Coronary artery (tissue), 2 donors: Measurements from ENCODE around the gene FGF10.

ENCODE experiments used
- DNase-seq: peaks from one replicate; pipeline ENCODE4 v3.0.0-alpha.2; 2017; ENCODE audit warnings: low spot score
- H3K27ac ChIP-seq, 2 donors: fragments of 200-600 bp; sonication (generic); one replicate each; pipeline ENCODE4 v1.5.1; 2016 to 2019
- H3K4me3 ChIP-seq: fragments of 200-600 bp; sonication (generic); 2 replicates; pipeline ENCODE4 v1.5.1; 2016; ENCODE audit warnings: mild to moderate bottlenecking, moderate library complexity
- CTCF ChIP-seq: fragments of 200-600 bp; sonication (generic); IDR thresholded peaks from one replicate; pipeline ENCODE4 v1.5.1; 2019; ENCODE audit warnings: antibody characterized with exemption

Gene FGF10

GRCh38 chr5:44331471-44332050 is 57.7 kb downstream of the FGF10 start:
- no peak overlapping the region for H3K27ac ChIP-seq
- no peak for TF ChIP-seq CTCF
- no peak for DNase-seq

GRCh38 chr5:44329716-44330115 is 59.5 kb downstream of the FGF10 start:
- no peak overlapping the region for H3K4me3 ChIP-seq
- DNase-seq: no peak
- TF ChIP-seq CTCF: no peak
- H3K27ac ChIP-seq: no peak overlapping the region

More at GRCh38 chr5:44331471-44332050, 57.7 kb downstream of the FGF10 start:
- no peak overlapping the region for H3K4me3 ChIP-seq

- TF ChIP-seq CTCF: no peak
- no peak for DNase-seq
- H3K27ac ChIP-seq: no peak overlapping the region
- no peak overlapping the region for H3K4me3 ChIP-seq
Observed at GRCh38 chr5:44321144-44321725, 68.0 kb downstream of the FGF10 start.

GRCh38 chr5:44320188-44320587 is 69.0 kb downstream of the FGF10 start:
- no peak for TF ChIP-seq CTCF
- Histone ChIP-seq H3K27ac (no peak overlapping the region), H3K4me3 (no peak overlapping the region)
- no peak for DNase-seq

- no peak overlapping the region for H3K4me3 ChIP-seq
Observed at GRCh38 chr5:44318883-44319282, 70.3 kb downstream of the FGF10 start.

GRCh38 chr5:44312374-44312773 is 76.8 kb downstream of the FGF10 start:
- Histone ChIP-seq H3K27ac (no peak overlapping the region), H3K4me3 (no peak overlapping the region)
- DNase-seq: no peak
- TF ChIP-seq CTCF: no peak

More at GRCh38 chr5:44318883-44319282, 70.3 kb downstream of the FGF10 start:
- no peak for DNase-seq
- H3K27ac ChIP-seq: no peak overlapping the region
- no peak for TF ChIP-seq CTCF

- H3K4me3 ChIP-seq: no peak overlapping the region
- no peak for TF ChIP-seq CTCF
- H3K27ac ChIP-seq: no peak overlapping the region
- DNase-seq: no peak
Observed at GRCh38 chr5:44300551-44300950, 88.7 kb downstream of the FGF10 start.
